Keratinocyte (primary cell): ENCODE measurements around the gene KPNA5. TPM values are rescaled to one million over a fixed set of nuclear protein-coding genes. Genes with fewer than 3 reads are reported as not detected.

Experiments
- DNase-seq: peaks from one replicate; pipeline ENCODE4 v3.0.0-alpha.2; 2011; ENCODE audit warnings: low read depth, missing footprints, low spot score
- FAIRE-seq: peaks from 2 replicates; lab custom pipeline; 2011; peaks lifted over from hg19 to GRCh38; lab: Jason Lieb, UNC
- H2AFZ ChIP-seq: 2 replicates; pipeline ENCODE4 v1.6.0; 2012; ENCODE audit warnings: low read length, control low read depth, inconsistent platforms; ENCODE audit not compliant: control insufficient read depth
- H3K27ac ChIP-seq: 2 replicates; pipeline ENCODE4 v1.5.1; 2011; ENCODE audit warnings: low read length; ENCODE audit not compliant: control insufficient read depth, insufficient read depth
- H3K27me3 ChIP-seq: 3 replicates; pipeline ENCODE4 v1.6.0; 2011; ENCODE audit warnings: low read length; ENCODE audit not compliant: control insufficient read depth, insufficient read depth; ENCODE audit errors: extremely low read depth
- H3K36me3 ChIP-seq, 2 experiments: 2 replicates in 1 of 2; 3 replicates in 1 of 2; pipeline ENCODE4 v1.5.1; 2011; ENCODE audit warnings: low read length in 2 of 2, mild to moderate bottlenecking in 1 of 2; ENCODE audit not compliant: control insufficient read depth in 2 of 2, insufficient read depth in 2 of 2; ENCODE audit errors: extremely low read depth in 1 of 2
- H3K4me1 ChIP-seq: 3 replicates; pipeline ENCODE4 v1.5.1; 2011; ENCODE audit warnings: low read length; ENCODE audit not compliant: control insufficient read depth, insufficient read depth; ENCODE audit errors: extremely low read depth
- H3K4me2 ChIP-seq: 3 replicates; pipeline ENCODE4 v1.6.0; 2011; ENCODE audit warnings: low read depth, low read length; ENCODE audit not compliant: control insufficient read depth, insufficient read depth; ENCODE audit errors: extremely low read depth
- H3K4me3 ChIP-seq, 3 experiments: fragments of 200-600 bp in 1 of 3; sonication (generic) in 1 of 3; 2 replicates in 2 of 3; 3 replicates in 1 of 3; pipeline ENCODE4 v1.5.1; 2011 to 2016; ENCODE audit warnings: low read length in 3 of 3, mild to moderate bottlenecking in 3 of 3, control low read depth in 2 of 3, inconsistent platforms in 1 of 3, low read depth in 1 of 3, mixed read lengths in 1 of 3, mixed run types in 1 of 3, moderate library complexity in 1 of 3; ENCODE audit not compliant: control insufficient read depth in 2 of 3, insufficient read depth in 2 of 3; ENCODE audit errors: extremely low read depth in 1 of 3
- H3K79me2 ChIP-seq: 2 replicates; pipeline ENCODE4 v1.6.0; 2012; ENCODE audit warnings: low read length; ENCODE audit not compliant: control insufficient read depth, insufficient read depth
- H3K9ac ChIP-seq: 3 replicates; pipeline ENCODE4 v1.6.0; 2011; ENCODE audit warnings: low read length; ENCODE audit not compliant: control insufficient read depth, insufficient read depth; ENCODE audit errors: extremely low read depth
- H3K9me1 ChIP-seq: 3 replicates; pipeline ENCODE4 v1.6.0; 2011; ENCODE audit warnings: low read length; ENCODE audit not compliant: control insufficient read depth, insufficient read depth; ENCODE audit errors: extremely low read depth
- H3K9me3 ChIP-seq: 2 replicates; pipeline ENCODE4 v1.5.1; 2012; ENCODE audit warnings: low read depth, low read length; ENCODE audit not compliant: control insufficient read depth
- H4K20me1 ChIP-seq: 3 replicates; pipeline ENCODE4 v1.6.0; 2011; ENCODE audit warnings: low read length; ENCODE audit not compliant: control insufficient read depth, insufficient read depth; ENCODE audit errors: extremely low read depth
- CTCF ChIP-seq, 3 experiments: IDR thresholded peaks in 1 of 3; conservative IDR thresholded peaks in 1 of 3; optimal IDR thresholded peaks in 1 of 3; 2 replicates in 2 of 3; 3 replicates in 1 of 3; pipeline versions ENCODE3 to v1.5.1; 2011; ENCODE audit warnings: low read length in 3 of 3, mild to moderate bottlenecking in 3 of 3, moderate library complexity in 2 of 3, control low read depth in 1 of 3, inconsistent platforms in 1 of 3; ENCODE audit not compliant: insufficient read depth in 2 of 3; ENCODE audit errors: extremely low read depth in 1 of 3
- EZH2 ChIP-seq: IDR thresholded peaks from one replicate; pipeline ENCODE4 v1.6.1; 2012; ENCODE audit warnings: inconsistent platforms, mild to moderate bottlenecking, low read length, moderate library complexity
- dilution Hi-C: fragments of 300-500 bp; cut with MboI; formaldehyde crosslinking; loops from one replicate; pipeline ENCODE4 v1.7.0; 2020; ENCODE audit warnings: low sequenced_read_pairs; ENCODE audit not compliant: extremely low pct_ligation_motif_present
- polyA plus RNA-seq, 5 experiments: library from polyadenylated mRNA; depleted of rRNA in 3 of 5; stranded (reverse) in 3 of 5; stranded (forward) in 1 of 5; unstranded in 1 of 5; fragments of >200 nt; gene quantifications; 1 replicate in 1 of 5; 2 replicates in 3 of 5; 3 replicates in 1 of 5; pipeline versions ENCODE4 v1.2.1 to v1.2.3, GENCODE V29; 2011 to 2012; ENCODE audit warnings: missing spikeins in 2 of 5, low read depth in 1 of 5, low replicate concordance in 1 of 5

KPNA5 gene
- polyA plus RNA-seq, 1 donor (not counting 4 experiments of a cell fraction or from before 2014, with no cell fraction given): 3.1 TPM

GRCh38 chr6:116764629-116764960, 83.6 kb downstream of the KPNA5 start:
- no peaks in the 10 kb centered on the region for H3K9me1 ChIP-seq
- dilution Hi-C loops: no loop called here
- peaks cover 31% of the 10 kb centered on the region for H3K27me3 ChIP-seq
- no peak overlapping the region for H3K27ac ChIP-seq
- no peaks in the 10 kb centered on the region for H3K4me1 ChIP-seq
- H3K79me2 ChIP-seq: no peaks in the 10 kb centered on the region
- DNase-seq: no peak
- no peak overlapping the region for H2AFZ ChIP-seq
- no peaks in the 10 kb centered on the region for H3K36me3 ChIP-seq
- peaks cover 3% of the 10 kb centered on the region for H4K20me1 ChIP-seq
- H3K4me3 ChIP-seq: peak overlapping the region in 1 of 3 experiments; percentile 53
- no peak overlapping the region for H3K9ac ChIP-seq
- TF ChIP-seq CTCF (optimal IDR thresholded peaks at IDR 0.05 in 1 of 3, IDR thresholded peaks at IDR 0.05 in 1 of 3, conservative IDR thresholded peaks at IDR 0.05 in 1 of 3; ENCODE audit: extremely low read depth in 1 of 3, insufficient read depth in 2 of 3, low read length in 3 of 3) (no peak), EZH2 (no peak)
- FAIRE-seq: no peak
- H3K4me2 ChIP-seq: peak overlapping the region; percentile 62
- H3K9me3 ChIP-seq: no peaks in the 10 kb centered on the region

GRCh38 chr6:116764961-116765841, 84.2 kb downstream of the KPNA5 start, which contains the start of gene FAM162B:
Gene FAM162B, minus strand, starts transcription at chr6:116765719. Its CDS starts 143 bp downstream, at chr6:116765576.
- Histone ChIP-seq H3K36me3 (no peaks in the 10 kb centered on the region), H3K27me3 (peaks cover 31% of the 10 kb centered on the region), H3K4me3 (peak within 1 kb of the TSS; percentile 12 to 53 (median 33)), H3K9me3 (no peaks in the 10 kb centered on the region), H3K4me2 (peak within 1 kb of the TSS; percentile 62), H3K9ac (no peak within 1 kb of the TSS), H2AFZ (peak within 1 kb of the TSS; percentile 43), H3K4me1 (no peaks in the 10 kb centered on the region), H3K9me1 (no peaks in the 10 kb centered on the region), H3K79me2 (no peaks in the 10 kb centered on the region), H3K27ac (no peak within 1 kb of the TSS), H4K20me1 (peaks cover 3% of the 10 kb centered on the region)
- TF ChIP-seq EZH2 (peak; percentile 85), CTCF (optimal IDR thresholded peaks at IDR 0.05 in 1 of 3, IDR thresholded peaks at IDR 0.05 in 1 of 3, conservative IDR thresholded peaks at IDR 0.05 in 1 of 3; ENCODE audit: extremely low read depth in 1 of 3, insufficient read depth in 2 of 3, low read length in 3 of 3) (no peak)
- DNase-seq (no peak), FAIRE-seq (no peak)
- dilution Hi-C loops: no loop called here
